HepG2 (cell line): ENCODE data around the gene USP2. TPM values are rescaled to one million over a fixed set of nuclear protein-coding genes. Genes with fewer than 3 reads are reported as not detected.
A peak's percentile ranks its signal among the peaks of the same experiment; 100 is the strongest.

Experiments used
- ARID5B ChIP-seq: IDR thresholded peaks from 2 replicates; pipeline ENCODE4 v1.4.0; 2020; ENCODE audit warnings: mild to moderate bottlenecking, missing genetic modification reagents
- CEBPG ChIP-seq: IDR thresholded peaks from 2 replicates; pipeline ENCODE4 v1.6.1; 2016
- MTA3 ChIP-seq: sonication (generic); formaldehyde crosslinking; IDR thresholded peaks from 2 replicates; pipeline ENCODE4 v1.4.0; 2020; ENCODE audit warnings: missing genetic modification reagents
- MTERF4 ChIP-seq: sonication (generic); formaldehyde crosslinking; IDR thresholded peaks from 2 replicates; pipeline ENCODE4 v1.8.0; 2023; ENCODE audit warnings: mild to moderate bottlenecking, missing genetic modification reagents
- NPAS2 ChIP-seq: sonication (generic); formaldehyde crosslinking; IDR thresholded peaks from 2 replicates; pipeline ENCODE4 v1.8.0; 2022; ENCODE audit warnings: mild to moderate bottlenecking, missing genetic modification reagents, borderline replicate concordance
- SRSF1 ChIP-seq: fragments of 200-400 bp; formaldehyde crosslinking; optimal IDR thresholded peaks from 2 replicates; pipeline ENCODE3; 2017; ENCODE audit warnings: mild to moderate bottlenecking, low read depth, low read length, moderate library complexity
- TBP ChIP-seq: sonication (generic); formaldehyde crosslinking; IDR thresholded peaks from 2 replicates; pipeline ENCODE4 v1.5.0; 2020; ENCODE audit warnings: missing genetic modification reagents
- ZFX ChIP-seq: sonication (generic); formaldehyde crosslinking; IDR thresholded peaks from 2 replicates; pipeline ENCODE4 v1.4.0; 2020; ENCODE audit warnings: mild to moderate bottlenecking, low read depth, missing genetic modification reagents, moderate library complexity
- ZMAT3 ChIP-seq: sonication (generic); formaldehyde crosslinking; conservative IDR thresholded peaks from 2 replicates; pipeline ENCODE4 v1.7.0; 2021; ENCODE audit warnings: missing genetic modification reagents
- ZMYM3 ChIP-seq: sonication (generic); formaldehyde crosslinking; IDR thresholded peaks from 2 replicates; pipeline ENCODE4 v1.5.1; 2020; ENCODE audit warnings: mild to moderate bottlenecking, missing genetic modification reagents
- ZNF138 ChIP-seq: sonication (generic); formaldehyde crosslinking; IDR thresholded peaks from 2 replicates; pipeline ENCODE4 v1.5.0; 2020; ENCODE audit warnings: mild to moderate bottlenecking, low read depth, missing genetic modification reagents
- ZNF329 ChIP-seq: sonication (generic); formaldehyde crosslinking; IDR thresholded peaks from 2 replicates; pipeline ENCODE4 v1.9.0; 2021; ENCODE audit warnings: low read depth, mild to moderate bottlenecking, missing genetic modification reagents
- ZNF337 ChIP-seq: sonication (generic); formaldehyde crosslinking; IDR thresholded peaks from 2 replicates; pipeline ENCODE4 v1.5.1; 2020; ENCODE audit warnings: missing genetic modification reagents, low read depth, mild to moderate bottlenecking, borderline replicate concordance
- ZNF362 ChIP-seq: sonication (generic); formaldehyde crosslinking; IDR thresholded peaks from 2 replicates; pipeline ENCODE4 v1.4.0; 2020; ENCODE audit warnings: missing genetic modification reagents, mild to moderate bottlenecking, borderline replicate concordance
- ZNF639 ChIP-seq: conservative IDR thresholded peaks from 2 replicates; pipeline ENCODE4 v1.6.1; 2018; ENCODE audit warnings: missing genetic modification reagents
- ZNF777 ChIP-seq: sonication (generic); formaldehyde crosslinking; IDR thresholded peaks from 2 replicates; pipeline ENCODE4 v1.4.0; 2020; ENCODE audit warnings: missing genetic modification reagents
- ZNF782 ChIP-seq: sonication (generic); formaldehyde crosslinking; IDR thresholded peaks from 2 replicates; pipeline ENCODE4 v1.4.0; 2020; ENCODE audit warnings: missing genetic modification reagents, mild to moderate bottlenecking, borderline replicate concordance
- ZNF790 ChIP-seq: sonication (generic); formaldehyde crosslinking; IDR thresholded peaks from 2 replicates; pipeline ENCODE4 v1.8.0; 2022; ENCODE audit warnings: missing genetic modification reagents, mild to moderate bottlenecking, borderline replicate concordance
- polyA plus RNA-seq, 8 experiments: library from polyadenylated mRNA; depleted of rRNA in 3 of 8; stranded (reverse) in 7 of 8; unstranded in 1 of 8; fragments of >200 nt; fragmentation: Illumina TruSeq in 4 of 8; extraction: Trizol in 4 of 8; gene quantifications; 2 replicates each; pipeline versions ENCODE4 v1.2.1 to v1.2.3, GENCODE V29; 2011 to 2016; ENCODE audit warnings: low read depth in 4 of 8, missing spikeins in 1 of 8, mixed read lengths in 1 of 8; ENCODE audit not compliant: insufficient read depth in 1 of 8
- total RNA-seq, 5 experiments: library from RNA; depleted of rRNA; stranded (reverse); fragments of >200 nt; fragmentation: Illumina TruSeq; extraction: Trizol; gene quantifications; 2 replicates each; pipeline ENCODE4 v1.2.3, GENCODE V29; 2016; ENCODE audit warnings: low read depth in 1 of 5
- TF ChIP-seq, protein P1 (sequence below), 2 experiments: sonication (generic) in 1 of 2; formaldehyde crosslinking in 1 of 2; IDR thresholded peaks; 2 replicates each; pipeline versions ENCODE4 v1.4.0 to v1.6.1; 2018 to 2020; ENCODE audit warnings: missing genetic modification reagents in 2 of 2, borderline replicate concordance in 1 of 2, low read depth in 1 of 2, mild to moderate bottlenecking in 1 of 2, missing biosample characterization in 1 of 2

USP2 gene
- total and polyA plus RNA-seq, 2 of the 13 experiments (the other 11 are each of a cell fraction or from before 2014, with no cell fraction given), result 2.5 to 6.0 TPM

GRCh38 chr11:119339589-119340334 is 41.7 kb downstream of the USP2 start (continued):
- peak; percentile 59 for TF ChIP-seq ZFX (CRISPR knock-in tag)
- no peak for TF ChIP-seq ZMYM3 (CRISPR knock-in tag)
- 0 out of 2 replicates have a peak, but pooled peaks have one; percentile 27 for TF ChIP-seq ZNF329 (CRISPR knock-in tag)
- TF ChIP-seq ZNF138, result no peak
- TF ChIP-seq ZNF639 (CRISPR knock-in tag), result 0 out of 2 replicates have a peak, but pooled peaks have one; percentile 33
- no peak for TF ChIP-seq TBP
- TF ChIP-seq ZMAT3 (CRISPR knock-in tag), result no peak
- 0 out of 2 replicates have a peak, but pooled peaks have one; percentile 7 for TF ChIP-seq ARID5B (CRISPR knock-in tag)
- no peak for TF ChIP-seq ZNF337 (CRISPR knock-in tag)
- TF ChIP-seq ZNF777 (CRISPR knock-in tag), result peak; percentile 97
- 0 out of 2 replicates have a peak, but pooled peaks have one; percentile 44 for TF ChIP-seq MTERF4 (CRISPR knock-in tag)
- TF ChIP-seq, protein P1, sequence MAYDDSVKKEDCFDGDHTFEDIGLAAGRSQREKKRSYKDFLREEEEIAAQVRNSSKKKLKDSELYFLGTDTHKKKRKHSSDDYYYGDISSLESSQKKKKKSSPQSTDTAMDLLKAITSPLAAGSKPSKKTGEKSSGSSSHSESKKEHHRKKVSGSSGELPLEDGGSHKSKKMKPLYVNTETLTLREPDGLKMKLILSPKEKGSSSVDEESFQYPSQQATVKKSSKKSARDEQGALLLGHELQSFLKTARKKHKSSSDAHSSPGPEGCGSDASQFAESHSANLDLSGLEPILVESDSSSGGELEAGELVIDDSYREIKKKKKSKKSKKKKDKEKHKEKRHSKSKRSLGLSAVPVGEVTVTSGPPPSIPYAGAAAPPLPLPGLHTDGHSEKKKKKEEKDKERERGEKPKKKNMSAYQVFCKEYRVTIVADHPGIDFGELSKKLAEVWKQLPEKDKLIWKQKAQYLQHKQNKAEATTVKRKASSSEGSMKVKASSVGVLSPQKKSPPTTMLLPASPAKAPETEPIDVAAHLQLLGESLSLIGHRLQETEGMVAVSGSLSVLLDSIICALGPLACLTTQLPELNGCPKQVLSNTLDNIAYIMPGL (CRISPR knock-in tag; IDR thresholded peaks at IDR 0.05; ENCODE audit: borderline replicate concordance in 1 of 2, low read depth in 1 of 2), result peak; percentile 76 to 81; a peak in 3 of 4 replicates
- TF ChIP-seq ZNF782, result no peak
- no peak for TF ChIP-seq CEBPG (CRISPR knock-in tag)
- TF ChIP-seq SRSF1, result no peak
- TF ChIP-seq NPAS2 (CRISPR knock-in tag), result no peak
- no peak for TF ChIP-seq MTA3
- TF ChIP-seq ZNF790, result peak; percentile 36; the same call in 1 of the 2 replicates
- TF ChIP-seq ZNF362, result no peak
